Testis (tissue), 2 donors: ENCODE measurements around the gene CYP4F3.

ENCODE experiments used
- POLR2A ChIP-seq: fragments of 450-650 bp; IDR thresholded peaks from one replicate; pipeline ENCODE4 v1.6.1; 2017; ENCODE audit warnings: antibody characterized with exemption, mild to moderate bottlenecking, moderate library complexity
- TF ChIP-seq, protein P1 (sequence below), 3 experiments: fragments of 450-650 bp in 2 of 3; fragments of 200-600 bp in 1 of 3; sonication (generic) in 1 of 3; IDR thresholded peaks; one replicate each; pipeline ENCODE4 v1.5.1; 2016 to 2019; ENCODE audit warnings: antibody characterized with exemption in 3 of 3, mild to moderate bottlenecking in 2 of 3, moderate library complexity in 1 of 3

DNA sequence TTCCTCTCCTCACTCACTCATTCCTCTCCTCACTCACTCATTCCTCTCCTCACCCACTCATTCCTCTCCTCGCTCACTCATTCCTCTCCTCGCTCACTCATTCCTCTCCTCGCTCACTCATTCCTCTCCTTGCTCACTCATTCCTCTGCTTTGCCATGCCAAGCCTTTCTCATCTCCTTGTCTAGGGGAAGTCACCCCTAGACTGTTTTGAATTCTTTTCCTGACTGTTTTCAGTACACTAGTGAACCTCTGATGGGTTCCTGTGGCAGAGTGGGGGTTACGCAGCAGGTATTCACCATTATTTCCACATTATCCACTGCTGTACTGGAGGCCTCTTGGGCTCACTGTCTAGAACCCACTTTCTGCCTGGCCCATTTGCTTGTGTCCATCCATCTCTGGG lies 24.5 kb upstream of the CYP4F3 start:
- TF ChIP-seq, protein P1, sequence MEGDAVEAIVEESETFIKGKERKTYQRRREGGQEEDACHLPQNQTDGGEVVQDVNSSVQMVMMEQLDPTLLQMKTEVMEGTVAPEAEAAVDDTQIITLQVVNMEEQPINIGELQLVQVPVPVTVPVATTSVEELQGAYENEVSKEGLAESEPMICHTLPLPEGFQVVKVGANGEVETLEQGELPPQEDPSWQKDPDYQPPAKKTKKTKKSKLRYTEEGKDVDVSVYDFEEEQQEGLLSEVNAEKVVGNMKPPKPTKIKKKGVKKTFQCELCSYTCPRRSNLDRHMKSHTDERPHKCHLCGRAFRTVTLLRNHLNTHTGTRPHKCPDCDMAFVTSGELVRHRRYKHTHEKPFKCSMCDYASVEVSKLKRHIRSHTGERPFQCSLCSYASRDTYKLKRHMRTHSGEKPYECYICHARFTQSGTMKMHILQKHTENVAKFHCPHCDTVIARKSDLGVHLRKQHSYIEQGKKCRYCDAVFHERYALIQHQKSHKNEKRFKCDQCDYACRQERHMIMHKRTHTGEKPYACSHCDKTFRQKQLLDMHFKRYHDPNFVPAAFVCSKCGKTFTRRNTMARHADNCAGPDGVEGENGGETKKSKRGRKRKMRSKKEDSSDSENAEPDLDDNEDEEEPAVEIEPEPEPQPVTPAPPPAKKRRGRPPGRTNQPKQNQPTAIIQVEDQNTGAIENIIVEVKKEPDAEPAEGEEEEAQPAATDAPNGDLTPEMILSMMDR (IDR thresholded peaks at IDR 0.05) = no peak
- no peak for TF ChIP-seq POLR2A
